ENCODE results near the gene CHST4. TPM values are rescaled to one million over a fixed set of nuclear protein-coding genes. Genes with fewer than 3 reads are reported as not detected.

CHST4 gene
- total RNA-seq, 1 experiment from 2014 or later: 5.9 TPM

DNA sequence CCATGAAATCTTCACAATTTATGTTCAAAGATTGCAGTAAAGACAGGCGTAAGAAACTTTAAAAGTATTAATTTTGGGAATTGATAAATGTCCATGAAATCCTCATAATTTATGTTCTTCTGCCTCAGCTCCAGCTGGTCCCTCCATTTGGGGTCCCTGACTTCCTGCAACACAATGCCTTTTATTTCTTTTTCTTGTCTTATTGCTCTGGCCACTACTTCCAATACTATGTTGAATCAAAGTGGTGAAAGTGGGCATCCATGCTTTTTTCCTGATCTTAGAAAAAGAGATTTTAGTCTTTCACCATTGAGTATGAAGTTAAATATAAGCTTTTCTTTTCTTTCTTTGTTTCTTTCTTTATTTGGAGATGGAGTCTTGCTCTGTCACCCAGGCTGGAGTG lies 36.3 kb downstream of the CHST4 start:
- H3K27me3 Mint-ChIP-seq (ENCODE audit: low read depth): peaks cover 16% of the 10 kb centered on the region
- Histone ChIP-seq H3K56ac (ENCODE audit: insufficient read length, low read depth, low read length) (no peak overlapping the region), H4K91ac (ENCODE audit: insufficient read length, low read depth, low read length) (no peak overlapping the region), H2AK5ac (ENCODE audit: insufficient read length, low read length) (no peak overlapping the region), H3K23me2 (ENCODE audit: insufficient read length, low read depth, low read length, poor library complexity, severe bottlenecking) (peaks cover 5% of the 10 kb centered on the region), H2BK5ac (ENCODE audit: insufficient read length, low read length) (no peak overlapping the region), H3K79me1 (ENCODE audit: insufficient read depth, low read depth, low read length, poor library complexity, severe bottlenecking) (no peaks in the 10 kb centered on the region), H2BK12ac (ENCODE audit: insufficient read length, low read depth, low read length) (no peak overlapping the region), H3K9me3 (ENCODE audit: control insufficient read depth, low read depth, low read length) (no peaks in the 10 kb centered on the region), H3K27me3 (ENCODE audit: insufficient read depth, low read length) (no peaks in the 10 kb centered on the region), H3K23ac (ENCODE audit: insufficient read length, low read depth, low read length) (no peak overlapping the region), H4K20me1 (ENCODE audit: control insufficient read depth, insufficient read depth, insufficient read length) (no peaks in the 10 kb centered on the region), H2BK120ac (ENCODE audit: low read depth, low read length, poor library complexity, severe bottlenecking) (no peak overlapping the region), H3K9ac (ENCODE audit: extremely low read depth, insufficient read length, low read length) (no peak overlapping the region), H2AFZ (ENCODE audit: low read length) (no peak overlapping the region), H3K4me1 (ENCODE audit: insufficient read depth, low read length) (no peaks in the 10 kb centered on the region), H2BK15ac (ENCODE audit: low read depth, low read length) (no peak overlapping the region), H3T11ph (ENCODE audit: low read length) (no peak overlapping the region), H3K4me2 (ENCODE audit: insufficient read depth, insufficient read length, low read length) (no peak overlapping the region), H3K4ac (ENCODE audit: low read depth, low read length) (no peak overlapping the region), H3K14ac (ENCODE audit: insufficient read depth, low read length) (no peak overlapping the region), H4K8ac (replicated peaks; ENCODE audit: insufficient read length, low read depth, low read length) (no peak overlapping the region), H3K18ac (ENCODE audit: insufficient read length, low read depth, low read length) (no peak overlapping the region), H3K79me2 (ENCODE audit: insufficient read depth, low read length) (no peaks in the 10 kb centered on the region), H4K5ac (ENCODE audit: insufficient read length, low read depth, low read length) (no peak overlapping the region), H3K27ac (ENCODE audit: insufficient read length, low read depth, low read length) (no peak overlapping the region), H2BK20ac (ENCODE audit: low read depth, low read length, poor library complexity, severe bottlenecking) (no peak overlapping the region)
- no CpG with 5 or more reads among the region's 1 CpG for WGBS (ENCODE audit: extremely low coverage, insufficient read length, low lambda C conversion rate)
- H3K27ac Mint-ChIP-seq: no peak overlapping the region
- no peak overlapping the region for H3K4me3 Mint-ChIP-seq
- TF ChIP-seq, protein P1, sequence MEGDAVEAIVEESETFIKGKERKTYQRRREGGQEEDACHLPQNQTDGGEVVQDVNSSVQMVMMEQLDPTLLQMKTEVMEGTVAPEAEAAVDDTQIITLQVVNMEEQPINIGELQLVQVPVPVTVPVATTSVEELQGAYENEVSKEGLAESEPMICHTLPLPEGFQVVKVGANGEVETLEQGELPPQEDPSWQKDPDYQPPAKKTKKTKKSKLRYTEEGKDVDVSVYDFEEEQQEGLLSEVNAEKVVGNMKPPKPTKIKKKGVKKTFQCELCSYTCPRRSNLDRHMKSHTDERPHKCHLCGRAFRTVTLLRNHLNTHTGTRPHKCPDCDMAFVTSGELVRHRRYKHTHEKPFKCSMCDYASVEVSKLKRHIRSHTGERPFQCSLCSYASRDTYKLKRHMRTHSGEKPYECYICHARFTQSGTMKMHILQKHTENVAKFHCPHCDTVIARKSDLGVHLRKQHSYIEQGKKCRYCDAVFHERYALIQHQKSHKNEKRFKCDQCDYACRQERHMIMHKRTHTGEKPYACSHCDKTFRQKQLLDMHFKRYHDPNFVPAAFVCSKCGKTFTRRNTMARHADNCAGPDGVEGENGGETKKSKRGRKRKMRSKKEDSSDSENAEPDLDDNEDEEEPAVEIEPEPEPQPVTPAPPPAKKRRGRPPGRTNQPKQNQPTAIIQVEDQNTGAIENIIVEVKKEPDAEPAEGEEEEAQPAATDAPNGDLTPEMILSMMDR (conservative IDR thresholded peaks at IDR 0.05): no peak
- H3K9me3 Mint-ChIP-seq: peaks cover 19% of the 10 kb centered on the region in 2 experiments
- H3K4me1 Mint-ChIP-seq: peaks cover 14 to 16% of the 10 kb centered on the region in 2 experiments
- no peak for DNase-seq
- H3K36me3 Mint-ChIP-seq (ENCODE audit: insufficient read depth in 1 of 3, low read depth in 3 of 3): peaks cover 1 to 13% (median 11%) of the 10 kb centered on the region in 3 experiments; a peak in 3 of 7 replicates
